Hematopoietic multipotent progenitor cell treated with erythropoietin and hydrocortisone succinate and interleukin-3 and kit ligand, for 17 days (in vitro differentiated cells): ENCODE measurements around the gene SORCS3.

ENCODE experiments used
- DNase-seq: peaks from one replicate; pipeline ENCODE4 v3.0.0-alpha.2; 2015; ENCODE audit warnings: low spot score

Gene SORCS3

GRCh38 chr10:105112862-105113261, 471.8 kb downstream of the SORCS3 start:
- no peak for DNase-seq

GRCh38 chr10:105113666-105114065, 472.6 kb downstream of the SORCS3 start:
- no peak for DNase-seq

GRCh38 chr10:105121743-105122142, 480.7 kb downstream of the SORCS3 start:
- no peak for DNase-seq

GRCh38 chr10:105128111-105128510, 487.0 kb downstream of the SORCS3 start:
- DNase-seq = no peak

- no peak for DNase-seq
Measured at GRCh38 chr10:105138358-105138757, 497.3 kb downstream of the SORCS3 start.

- no peak for DNase-seq
Measured at GRCh38 chr10:105139363-105139896, 498.3 kb downstream of the SORCS3 start.

GRCh38 chr10:105140600-105140999, 499.5 kb downstream of the SORCS3 start:
- DNase-seq = no peak

GRCh38 chr10:105145711-105146110, 504.6 kb downstream of the SORCS3 start:
- no peak for DNase-seq

- DNase-seq = no peak
Measured at GRCh38 chr10:105146436-105146835, 505.3 kb downstream of the SORCS3 start.

GRCh38 chr10:105148456-105148855, 507.4 kb downstream of the SORCS3 start:
- DNase-seq = no peak

GRCh38 chr10:105148921-105149320, 507.8 kb downstream of the SORCS3 start:
- no peak for DNase-seq

GRCh38 chr10:105149371-105149891, 508.3 kb downstream of the SORCS3 start:
- no peak for DNase-seq

GRCh38 chr10:105150259-105150880, 509.3 kb downstream of the SORCS3 start:
- DNase-seq = no peak

- DNase-seq = no peak
Measured at GRCh38 chr10:105154736-105155135, 513.6 kb downstream of the SORCS3 start.

GRCh38 chr10:105159268-105159667, 518.2 kb downstream of the SORCS3 start:
- no peak for DNase-seq

GRCh38 chr10:105161149-105161548, 520.1 kb downstream of the SORCS3 start:
- no peak for DNase-seq

- no peak for DNase-seq
Measured at GRCh38 chr10:105161767-105162166, 520.7 kb downstream of the SORCS3 start.

- no peak for DNase-seq
Measured at GRCh38 chr10:105170521-105170920, 529.4 kb downstream of the SORCS3 start.

GRCh38 chr10:105171945-105172344, 530.9 kb downstream of the SORCS3 start:
- no peak for DNase-seq

GRCh38 chr10:105181626-105182025, 540.5 kb downstream of the SORCS3 start:
- DNase-seq = no peak

GRCh38 chr10:105183536-105183935, 542.4 kb downstream of the SORCS3 start:
- DNase-seq = no peak

- DNase-seq = no peak
Measured at GRCh38 chr10:105185161-105185560, 544.1 kb downstream of the SORCS3 start.

- no peak for DNase-seq
Measured at GRCh38 chr10:105187243-105187642, 546.2 kb downstream of the SORCS3 start.
